ENCODE results near the gene KRT32.
"Not testable (repeated sequence)": the region's sequence is repeated elsewhere in the genome, so short reads cannot be mapped to it uniquely, and the experiment has no call there.

DNA sequence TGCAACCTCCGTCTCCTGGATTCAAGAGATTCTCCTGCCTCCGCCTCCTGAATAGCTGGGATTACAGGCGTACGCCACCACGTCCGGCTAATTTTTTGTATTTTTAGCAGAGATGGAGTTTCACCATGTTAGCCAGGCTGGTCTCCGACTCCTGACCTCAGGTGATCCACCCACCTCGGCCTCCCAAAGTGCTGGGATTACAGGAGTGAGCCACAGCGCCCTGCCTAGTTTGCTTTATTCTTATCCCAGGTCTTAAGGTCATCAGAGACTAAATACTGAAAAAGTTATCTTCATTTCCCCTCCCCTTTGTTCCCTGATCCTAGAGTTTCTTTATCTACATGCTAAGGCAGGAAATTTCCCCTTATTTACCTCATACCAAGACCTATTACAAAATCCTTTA, 36.8 kb downstream of the KRT32 start:
- TF ChIP-seq, protein P1, sequence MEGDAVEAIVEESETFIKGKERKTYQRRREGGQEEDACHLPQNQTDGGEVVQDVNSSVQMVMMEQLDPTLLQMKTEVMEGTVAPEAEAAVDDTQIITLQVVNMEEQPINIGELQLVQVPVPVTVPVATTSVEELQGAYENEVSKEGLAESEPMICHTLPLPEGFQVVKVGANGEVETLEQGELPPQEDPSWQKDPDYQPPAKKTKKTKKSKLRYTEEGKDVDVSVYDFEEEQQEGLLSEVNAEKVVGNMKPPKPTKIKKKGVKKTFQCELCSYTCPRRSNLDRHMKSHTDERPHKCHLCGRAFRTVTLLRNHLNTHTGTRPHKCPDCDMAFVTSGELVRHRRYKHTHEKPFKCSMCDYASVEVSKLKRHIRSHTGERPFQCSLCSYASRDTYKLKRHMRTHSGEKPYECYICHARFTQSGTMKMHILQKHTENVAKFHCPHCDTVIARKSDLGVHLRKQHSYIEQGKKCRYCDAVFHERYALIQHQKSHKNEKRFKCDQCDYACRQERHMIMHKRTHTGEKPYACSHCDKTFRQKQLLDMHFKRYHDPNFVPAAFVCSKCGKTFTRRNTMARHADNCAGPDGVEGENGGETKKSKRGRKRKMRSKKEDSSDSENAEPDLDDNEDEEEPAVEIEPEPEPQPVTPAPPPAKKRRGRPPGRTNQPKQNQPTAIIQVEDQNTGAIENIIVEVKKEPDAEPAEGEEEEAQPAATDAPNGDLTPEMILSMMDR (IDR thresholded peaks at IDR 0.05; ENCODE audit: insufficient read depth, low read depth, low read length) = not testable (repeated sequence)
- not testable (repeated sequence) for TF ChIP-seq EZH2 (IDR thresholded peaks at IDR 0.05; ENCODE audit: insufficient read depth, low read length)

Measured in astrocyte (in vitro differentiated cells and primary cell).